Effector memory CD4-positive, alpha-beta T cell (primary cell): ENCODE data around the gene PPP2R5D.

Experiments used
- DNase-seq, 3 donors: peaks; one replicate each; pipeline ENCODE4 v3.0.0-alpha.2; 2020
- H3K27ac ChIP-seq: 2 replicates; pipeline ENCODE4 v1.7.0; 2013; ENCODE audit warnings: mild to moderate bottlenecking, low read length, moderate library complexity; ENCODE audit not compliant: insufficient read depth, poor library complexity, severe bottlenecking
- H3K27me3 ChIP-seq: replicated peaks from 2 replicates; pipeline ENCODE4 v1.7.0; 2013; ENCODE audit warnings: mild to moderate bottlenecking, low read length; ENCODE audit not compliant: insufficient read depth, control insufficient read depth, poor library complexity, severe bottlenecking
- H3K36me3 ChIP-seq: 2 replicates; pipeline ENCODE4 v1.7.0; 2013; ENCODE audit warnings: mild to moderate bottlenecking, low read length, moderate library complexity; ENCODE audit not compliant: control insufficient read depth, insufficient read depth
- H3K4me1 ChIP-seq: 2 replicates; pipeline ENCODE4 v1.7.0; 2013; ENCODE audit warnings: low read length, mild to moderate bottlenecking; ENCODE audit not compliant: control insufficient read depth, insufficient read depth, poor library complexity, severe bottlenecking
- H3K4me3 ChIP-seq: 2 replicates; pipeline ENCODE4 v1.7.0; 2013; ENCODE audit warnings: low read length, low read depth, mild to moderate bottlenecking; ENCODE audit not compliant: insufficient read depth, poor library complexity, severe bottlenecking
- H3K9me3 ChIP-seq: 2 replicates; pipeline ENCODE4 v1.7.0; 2013; ENCODE audit warnings: mild to moderate bottlenecking, low read length, moderate library complexity; ENCODE audit not compliant: control insufficient read depth

The PPP2R5D gene

GRCh38 chr6:43012364-43012763, 28.0 kb downstream of the PPP2R5D start:
- H3K4me3 ChIP-seq: no peak overlapping the region
- DNase-seq: no peak
- peak overlapping the region; percentile 79 for H3K27ac ChIP-seq
- no peaks in the 10 kb centered on the region for H3K9me3 ChIP-seq
- peaks cover 51% of the 10 kb centered on the region for H3K36me3 ChIP-seq
- no peaks in the 10 kb centered on the region for H3K27me3 ChIP-seq
- peaks cover 22% of the 10 kb centered on the region for H3K4me1 ChIP-seq

DNA sequence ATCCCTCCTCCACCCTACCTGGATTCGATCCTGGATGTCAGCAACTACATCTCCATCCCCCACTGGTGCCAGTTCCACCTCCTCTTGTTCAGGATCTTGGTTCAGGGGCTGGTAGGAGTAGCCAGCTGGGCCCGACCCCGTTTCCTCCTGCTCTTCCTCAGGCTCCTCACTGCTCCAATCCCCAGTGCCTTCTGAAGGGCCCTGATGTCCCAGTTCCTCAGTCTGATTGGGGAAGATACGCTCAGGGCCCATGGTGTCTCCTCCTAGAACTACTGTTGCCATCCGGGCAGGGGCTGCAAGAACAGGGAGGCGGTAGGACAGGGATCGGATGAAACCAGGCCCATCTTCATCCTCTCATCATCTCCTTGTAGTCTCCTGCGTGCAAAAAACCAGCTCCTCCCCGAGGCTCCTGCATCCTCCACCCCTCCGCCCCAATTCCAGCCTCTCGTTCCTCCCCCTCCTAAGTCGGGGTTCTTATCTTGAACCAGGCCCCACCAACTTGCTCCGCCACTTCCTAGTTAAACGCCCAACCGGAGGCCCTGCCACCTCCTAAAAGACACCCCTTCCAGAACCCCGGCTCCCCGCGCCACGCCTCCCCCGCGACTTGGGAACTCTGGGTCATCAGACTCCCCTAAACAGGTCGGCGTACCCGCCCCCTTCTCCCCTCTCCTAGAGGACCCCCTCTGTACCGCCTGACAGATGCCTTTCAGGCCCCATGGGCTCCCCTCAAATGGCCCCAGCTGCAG, 28.9 kb downstream of the PPP2R5D start:
- H3K27me3 ChIP-seq: no peaks in the 10 kb centered on the region
- H3K36me3 ChIP-seq: peaks cover 51% of the 10 kb centered on the region
- no peak for DNase-seq
- H3K4me1 ChIP-seq: peaks cover 23% of the 10 kb centered on the region
- H3K27ac ChIP-seq: peak overlapping the region; percentile 79
- no peaks in the 10 kb centered on the region for H3K9me3 ChIP-seq
- H3K4me3 ChIP-seq: peak overlapping the region; percentile 80

GRCh38 chr6:43013843-43014433, 29.6 kb downstream of the PPP2R5D start, which contains the start of the genes KLHDC3 and MEA1:
TSS of gene KLHDC3 (plus strand) at chr6:43014249. CDS start at chr6:43017193, 2,944 bp downstream.
TSS of gene MEA1 (minus strand) at chr6:43013946. CDS start at chr6:43013813, 133 bp downstream.
- Histone ChIP-seq H3K9me3 (no peaks in the 10 kb centered on the region), H3K36me3 (peaks cover 48% of the 10 kb centered on the region), H3K4me1 (peaks cover 23% of the 10 kb centered on the region), H3K27ac (peak within 1 kb of the TSS; percentile 79), H3K4me3 (peak within 1 kb of the TSS; percentile 80), H3K27me3 (no peaks in the 10 kb centered on the region)
- DNase-seq: peak; percentile 98 to 99 (median 99)

DNA sequence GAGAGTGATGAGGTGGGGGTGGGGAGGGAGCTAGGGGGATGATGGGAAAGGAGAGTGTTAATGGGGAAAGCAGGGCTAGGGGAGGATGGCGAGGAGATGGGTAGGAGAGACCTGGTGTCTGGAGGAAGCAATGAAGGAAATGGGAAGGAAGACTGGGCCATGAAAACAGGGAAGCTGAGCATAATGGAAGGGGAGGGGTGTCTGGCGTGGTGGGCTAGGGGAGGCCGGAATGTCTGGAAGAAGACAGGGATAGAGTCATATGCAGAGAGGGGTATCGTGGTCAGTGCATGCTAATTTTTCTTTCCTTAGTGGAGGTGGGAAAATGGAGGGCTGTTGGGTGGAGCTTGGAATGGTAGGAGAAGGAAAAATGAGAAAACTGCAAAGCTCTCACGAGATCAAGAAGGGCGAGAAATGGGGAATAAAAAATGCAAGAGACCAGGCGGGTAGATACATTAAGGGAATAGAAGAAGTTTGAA, 30.1 kb downstream of the PPP2R5D start:
- peaks cover 42% of the 10 kb centered on the region for H3K36me3 ChIP-seq
- H3K4me3 ChIP-seq: peak overlapping the region; percentile 80
- no peaks in the 10 kb centered on the region for H3K27me3 ChIP-seq
- peaks cover 21% of the 10 kb centered on the region for H3K4me1 ChIP-seq
- no peak for DNase-seq
- no peaks in the 10 kb centered on the region for H3K9me3 ChIP-seq
- H3K27ac ChIP-seq: peak overlapping the region; percentile 79

DNA sequence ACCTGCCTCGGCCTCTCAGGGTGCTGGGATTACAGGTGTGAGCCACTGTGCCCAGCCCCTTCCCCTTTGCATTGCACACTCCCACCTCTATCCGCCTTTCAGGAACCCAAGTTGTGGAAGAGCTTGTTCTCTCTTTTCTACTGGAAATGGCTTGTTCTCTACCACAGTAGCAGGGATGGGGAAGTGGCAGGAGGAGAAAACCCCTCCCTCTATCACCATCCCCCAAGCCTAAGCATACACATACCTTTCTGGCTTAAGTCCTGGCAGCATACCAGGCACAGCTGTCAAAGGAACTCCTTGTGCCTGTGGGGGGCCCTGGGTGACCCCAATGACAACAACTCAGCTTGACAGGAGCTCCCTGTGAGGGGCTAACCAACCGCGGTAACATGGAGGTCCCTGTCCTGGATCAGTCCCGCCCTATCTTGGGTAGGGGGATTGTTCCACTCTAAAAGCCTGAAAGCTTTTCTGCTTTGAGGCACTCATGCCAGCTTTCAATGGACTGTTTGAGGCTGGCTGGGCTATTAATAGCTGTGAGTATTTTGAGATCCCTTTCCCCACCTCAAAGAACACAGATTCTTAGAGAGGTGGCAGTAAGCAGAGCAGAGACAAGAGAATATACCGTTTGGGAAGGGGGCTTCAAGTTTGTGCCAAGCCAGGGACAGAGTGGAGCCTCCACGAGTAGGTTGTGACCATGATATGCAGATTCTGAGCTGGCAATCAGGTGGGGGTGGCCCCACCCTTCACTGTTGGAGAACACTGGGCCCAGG, 32.0 kb downstream of the PPP2R5D start:
- no peaks in the 10 kb centered on the region for H3K9me3 ChIP-seq
- no peak for DNase-seq
- peaks cover 25% of the 10 kb centered on the region for H3K4me1 ChIP-seq
- no peaks in the 10 kb centered on the region for H3K27me3 ChIP-seq
- H3K4me3 ChIP-seq: no peak overlapping the region
- H3K27ac ChIP-seq: no peak overlapping the region
- peaks cover 29% of the 10 kb centered on the region for H3K36me3 ChIP-seq

- Histone ChIP-seq H3K27me3 (no peaks in the 10 kb centered on the region), H3K9me3 (no peaks in the 10 kb centered on the region), H3K4me3 (no peak overlapping the region), H3K36me3 (peaks cover 23% of the 10 kb centered on the region), H3K4me1 (peaks cover 25% of the 10 kb centered on the region), H3K27ac (no peak overlapping the region)
- no peak for DNase-seq
Observed at GRCh38 chr6:43016943-43017334, 32.6 kb downstream of the PPP2R5D start.

- H3K36me3 ChIP-seq: peaks cover 20% of the 10 kb centered on the region
Observed at GRCh38 chr6:43019152-43019551, 34.8 kb downstream of the PPP2R5D start.

DNA sequence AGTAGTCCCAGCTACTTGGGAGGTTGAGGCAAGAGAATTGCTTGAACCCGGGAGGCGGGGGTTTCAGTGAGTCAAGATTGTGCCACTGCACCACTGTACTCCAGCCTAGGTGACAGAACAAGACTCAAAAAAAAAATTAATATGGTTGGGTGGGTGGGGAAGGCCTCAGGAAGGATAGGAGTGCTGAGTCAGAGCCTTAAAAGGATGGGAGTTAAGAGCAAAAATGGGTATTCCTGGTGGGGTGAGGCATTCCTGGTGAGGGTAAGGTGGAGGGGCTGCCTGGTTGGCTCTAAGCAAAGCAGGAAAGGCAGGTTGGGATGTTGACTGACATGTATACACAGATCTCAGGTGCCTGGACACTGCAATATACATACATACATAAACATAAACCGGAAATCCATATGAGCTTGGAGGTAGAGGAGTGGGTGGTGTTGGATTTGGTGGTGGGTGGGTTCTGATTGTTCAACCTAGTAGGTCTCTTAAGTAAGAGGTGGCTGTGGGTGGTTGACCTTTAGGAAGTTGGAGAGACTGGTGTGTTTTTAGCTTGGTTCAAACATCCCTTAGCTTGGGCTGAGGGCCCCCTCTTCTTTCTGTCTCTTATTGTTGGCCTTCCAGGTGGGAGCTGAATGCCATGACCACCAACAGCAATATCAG, 35.8 kb downstream of the PPP2R5D start:
- Histone ChIP-seq H3K4me3 (no peak overlapping the region), H3K27ac (no peak overlapping the region), H3K9me3 (no peaks in the 10 kb centered on the region), H3K36me3 (peaks cover 28% of the 10 kb centered on the region), H3K27me3 (no peaks in the 10 kb centered on the region), H3K4me1 (peaks cover 16% of the 10 kb centered on the region)
- no peak for DNase-seq

More at GRCh38 chr6:43019152-43019551, 34.8 kb downstream of the PPP2R5D start:
- peaks cover 26% of the 10 kb centered on the region for H3K4me1 ChIP-seq
- H3K4me3 ChIP-seq: no peak overlapping the region
- H3K27me3 ChIP-seq: no peaks in the 10 kb centered on the region
- H3K9me3 ChIP-seq: no peaks in the 10 kb centered on the region
- DNase-seq: no peak
- H3K27ac ChIP-seq: no peak overlapping the region

GRCh38 chr6:43020847-43021246, 36.5 kb downstream of the PPP2R5D start:
- Histone ChIP-seq H3K4me3 (peak overlapping the region; percentile 74), H3K36me3 (peaks cover 32% of the 10 kb centered on the region), H3K4me1 (peaks cover 16% of the 10 kb centered on the region), H3K9me3 (no peaks in the 10 kb centered on the region), H3K27ac (peak overlapping the region; percentile 65), H3K27me3 (no peaks in the 10 kb centered on the region)
- DNase-seq: no peak
